Stimulated activated CD8-positive, alpha-beta memory T cell treated with anti-CD3 and anti-CD28 coated beads, Interleukin-15, amount 100 ng/mL, for 4 hours (primary cell): ENCODE data around the gene CALML3.
"Not testable (repeated sequence)": the region's sequence is repeated elsewhere in the genome, so short reads cannot be mapped to it uniquely, and the experiment has no call there.

Experiments
- DNase-seq, 2 donors: peaks; one replicate each; pipeline ENCODE4 v3.0.0-alpha.2; 2020; ENCODE audit warnings: low read depth in 2 of 2

Gene CALML3

DNA sequence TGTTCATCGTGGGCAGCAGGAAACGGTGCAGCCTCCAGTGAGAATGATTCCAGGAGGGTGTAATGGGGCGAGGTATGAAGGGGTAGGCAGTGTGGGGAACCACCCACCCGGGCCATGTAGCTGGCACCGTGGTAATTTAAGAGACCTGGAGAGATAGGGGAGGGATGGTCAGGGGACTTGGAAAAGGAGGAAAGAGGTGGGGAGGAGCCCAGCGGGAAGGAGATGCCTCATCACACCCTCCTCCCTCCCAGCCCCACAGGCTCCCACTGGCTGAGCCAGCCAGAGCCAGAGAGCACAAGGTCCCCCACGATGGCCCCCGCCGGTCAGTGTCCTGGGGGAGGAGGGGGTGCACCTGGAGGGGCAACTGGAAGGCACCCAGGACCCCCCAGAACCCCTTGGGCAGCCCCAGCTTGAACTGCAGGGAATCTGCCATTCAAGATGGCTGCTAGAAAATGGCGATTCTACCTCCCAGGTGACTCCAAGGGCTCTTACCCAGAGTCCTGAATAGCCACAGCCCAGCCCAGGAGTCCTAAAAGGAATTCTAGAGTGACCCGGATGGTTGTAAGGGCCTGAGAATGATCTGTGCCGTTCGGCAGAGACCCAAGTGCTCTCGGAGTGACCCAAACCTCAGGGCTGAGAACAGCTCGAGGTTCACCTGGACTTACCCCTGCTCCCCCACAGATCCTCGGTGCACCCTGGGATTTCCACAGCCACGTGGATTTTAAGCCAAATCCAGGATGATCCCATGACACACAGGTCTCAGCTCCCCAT lies 28.8 kb downstream of the CALML3 start:
- DNase-seq: no peak

DNA sequence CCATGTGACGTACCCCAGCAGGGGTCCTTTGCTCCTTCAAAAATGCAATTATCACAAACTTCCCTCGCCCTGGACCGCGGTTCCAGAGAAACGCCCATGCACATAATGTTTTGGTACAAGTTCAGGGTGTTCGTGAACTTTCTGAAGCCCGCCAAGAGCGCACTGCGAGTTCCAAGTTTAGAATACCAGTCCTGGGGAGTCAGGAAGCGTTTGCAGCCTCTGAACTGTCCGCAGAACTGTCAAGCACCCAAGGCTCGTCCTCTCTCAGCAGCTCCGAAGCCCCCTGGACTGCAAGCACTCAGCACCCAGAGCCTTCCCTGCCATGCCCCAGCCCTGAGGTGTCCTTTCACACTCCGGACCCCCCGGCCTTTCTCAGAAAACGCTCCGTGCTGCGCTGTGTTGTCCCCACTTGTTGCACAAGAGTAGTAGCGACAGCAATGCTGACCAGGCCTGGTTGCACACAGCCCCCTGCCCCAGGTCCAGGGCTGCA lies 30.3 kb downstream of the CALML3 start:
- DNase-seq: no peak

DNA sequence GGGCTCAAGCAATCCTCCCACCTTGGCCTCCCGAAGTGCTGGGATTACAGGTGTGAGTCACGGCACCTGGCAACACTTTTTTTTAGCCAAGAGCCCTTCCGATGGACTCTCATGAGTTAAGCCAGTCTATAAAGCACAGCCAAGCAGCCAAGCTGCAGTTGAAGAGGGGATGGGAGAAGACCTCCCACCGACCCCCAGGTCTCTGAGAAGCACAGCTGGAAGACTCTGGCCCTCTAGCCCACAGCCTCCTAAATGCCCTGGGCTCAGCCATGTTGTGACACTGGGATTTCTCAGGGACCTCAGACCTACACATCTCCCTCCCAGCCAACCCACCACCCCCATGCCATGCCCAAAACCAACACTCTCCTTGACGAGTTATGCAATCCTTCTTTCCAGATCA lies 31.1 kb downstream of the CALML3 start:
- DNase-seq: no peak

DNA sequence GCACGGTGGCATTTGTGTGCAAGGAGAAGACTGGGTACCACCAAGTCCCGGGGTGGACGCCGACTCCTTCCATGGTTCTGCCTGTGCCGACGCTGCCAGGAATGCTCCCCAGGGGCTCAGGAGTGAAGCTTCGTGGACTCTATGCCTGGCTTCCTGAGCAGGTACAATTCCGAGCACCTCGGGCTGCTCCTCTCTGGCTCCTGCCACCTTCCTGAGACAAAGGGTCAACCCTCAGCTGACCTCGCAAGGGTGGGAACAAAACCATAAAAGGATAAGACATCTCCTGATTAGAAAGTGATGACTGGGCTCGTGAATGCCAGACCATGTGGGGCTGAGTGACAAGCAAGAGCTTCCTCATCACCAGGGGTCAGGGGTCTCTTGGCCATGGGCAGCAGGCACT lies 31.8 kb downstream of the CALML3 start:
- no peak for DNase-seq

DNA sequence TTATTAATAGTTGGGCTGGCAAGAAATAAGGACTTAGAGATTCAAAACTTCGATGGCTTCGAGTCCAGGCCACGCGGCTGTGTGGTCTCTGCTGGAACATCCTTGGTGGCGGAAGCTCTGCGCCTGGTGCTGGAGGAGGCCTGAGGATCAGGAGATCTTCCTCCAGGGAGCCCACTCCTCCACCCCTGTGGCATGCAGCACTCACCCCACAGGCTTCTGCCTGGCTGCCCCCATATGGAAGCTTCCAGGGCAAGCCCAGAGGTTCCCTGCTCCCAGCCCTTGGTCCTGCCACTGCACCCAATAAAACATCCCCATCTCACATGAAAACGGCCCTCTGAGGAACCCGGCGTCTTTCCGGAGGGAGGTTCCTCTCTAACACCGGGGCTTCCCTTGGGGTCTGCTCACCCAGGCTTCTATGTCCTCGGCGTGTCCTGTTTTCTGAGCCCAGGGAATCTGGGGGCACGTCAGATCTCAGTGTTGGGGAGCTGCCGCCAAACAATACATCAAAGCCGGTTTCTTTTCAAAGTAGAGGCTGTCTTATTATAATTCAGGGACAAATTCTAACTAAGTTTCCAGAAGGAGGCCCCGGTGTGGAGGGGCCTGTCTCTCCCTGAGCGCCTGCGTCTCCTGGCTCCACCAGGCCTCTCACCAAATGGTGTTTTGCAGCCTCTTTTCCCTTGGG lies 32.4 kb downstream of the CALML3 start:
- no peak for DNase-seq

DNA sequence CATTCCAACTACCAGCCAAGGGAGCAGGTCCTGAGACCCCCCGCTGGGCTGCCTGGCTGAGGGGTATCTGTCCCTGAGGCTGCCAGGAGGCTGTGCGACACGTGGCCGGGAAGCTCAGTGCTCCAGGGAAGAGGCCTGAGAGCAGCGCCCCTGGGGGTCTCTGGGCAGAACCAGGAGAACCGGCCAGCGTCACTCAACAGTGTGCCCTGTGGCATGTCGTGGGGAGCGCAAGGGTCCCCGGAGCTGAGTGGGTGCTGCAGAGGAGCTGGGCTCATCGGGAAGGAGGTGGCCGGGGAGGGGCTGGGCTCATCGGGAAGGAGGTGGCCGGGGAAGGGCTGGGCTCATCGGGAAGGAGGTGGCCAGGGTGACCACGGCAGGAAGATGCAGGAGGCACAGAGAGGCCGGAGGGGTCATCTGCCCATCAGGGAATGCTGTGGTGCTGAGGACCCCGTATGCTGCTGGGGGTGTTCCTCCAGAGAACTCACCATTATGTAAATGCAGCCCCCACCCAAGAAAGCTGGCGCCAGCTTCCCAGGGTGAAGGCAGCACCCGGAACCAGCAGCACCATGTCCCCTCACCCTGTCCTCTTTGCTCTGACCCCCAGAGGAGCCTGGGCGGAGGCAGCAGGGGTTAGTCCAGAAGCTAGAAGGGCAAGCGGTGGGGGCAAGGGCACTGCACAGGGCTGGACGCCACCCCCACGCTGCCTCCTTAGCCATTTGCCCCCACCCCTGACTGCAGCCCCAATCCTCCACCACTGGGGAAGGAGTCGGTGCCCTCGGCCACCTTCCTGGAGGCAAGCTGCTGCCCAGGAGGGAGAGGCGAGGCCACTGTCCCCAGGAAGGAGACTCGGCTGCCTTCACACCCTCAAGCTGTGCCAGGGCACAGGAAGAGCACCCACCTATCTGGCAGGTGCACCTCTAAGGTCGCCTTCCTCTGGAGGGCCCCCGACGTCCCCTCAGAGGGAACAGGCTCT lies 33.3 kb downstream of the CALML3 start:
- no peak for DNase-seq

DNA sequence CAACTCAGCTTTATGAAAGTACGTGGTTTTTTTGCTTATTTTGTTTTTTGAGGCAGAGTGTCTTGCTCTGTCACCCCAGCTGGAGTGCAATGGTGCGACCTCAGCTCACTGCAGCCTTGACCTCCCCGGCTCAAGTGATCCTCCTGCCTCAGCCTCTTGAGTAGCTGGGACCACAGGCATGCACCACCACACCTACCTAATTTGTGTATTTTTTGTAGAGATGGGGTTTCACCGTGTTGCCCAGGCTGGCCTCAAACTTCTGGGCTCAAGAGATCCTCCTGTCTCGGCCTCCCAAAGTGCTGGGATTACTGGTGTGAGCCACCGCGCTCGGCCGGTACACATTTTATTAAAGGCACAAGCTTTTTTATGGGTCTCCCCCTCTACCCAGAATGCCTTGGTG lies 34.3 kb downstream of the CALML3 start:
- DNase-seq: not testable (repeated sequence)

DNA sequence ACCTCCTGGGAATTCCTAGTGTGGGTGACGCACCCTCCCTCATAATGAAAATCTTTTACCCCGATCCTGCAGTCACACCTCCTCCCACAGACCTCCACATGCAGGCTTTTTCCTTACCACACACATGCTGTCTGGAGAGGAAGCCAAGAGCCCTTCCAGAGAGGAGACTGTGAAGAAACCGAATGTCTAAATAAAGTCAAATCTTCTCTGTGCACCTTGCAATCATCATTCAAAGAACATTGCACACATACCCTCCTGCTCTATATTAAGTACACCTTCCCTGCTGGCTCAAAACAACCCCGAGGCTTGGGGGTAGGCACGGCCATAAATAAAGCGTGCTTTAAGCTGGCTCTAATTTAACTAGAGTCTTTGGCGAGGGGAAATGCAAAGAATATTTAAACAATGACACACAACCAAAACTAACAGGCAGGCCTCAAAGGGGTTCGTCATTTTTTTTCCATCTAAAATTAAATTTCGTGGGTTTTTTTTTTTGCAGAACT lies 34.9 kb downstream of the CALML3 start:
- DNase-seq: no peak

DNA sequence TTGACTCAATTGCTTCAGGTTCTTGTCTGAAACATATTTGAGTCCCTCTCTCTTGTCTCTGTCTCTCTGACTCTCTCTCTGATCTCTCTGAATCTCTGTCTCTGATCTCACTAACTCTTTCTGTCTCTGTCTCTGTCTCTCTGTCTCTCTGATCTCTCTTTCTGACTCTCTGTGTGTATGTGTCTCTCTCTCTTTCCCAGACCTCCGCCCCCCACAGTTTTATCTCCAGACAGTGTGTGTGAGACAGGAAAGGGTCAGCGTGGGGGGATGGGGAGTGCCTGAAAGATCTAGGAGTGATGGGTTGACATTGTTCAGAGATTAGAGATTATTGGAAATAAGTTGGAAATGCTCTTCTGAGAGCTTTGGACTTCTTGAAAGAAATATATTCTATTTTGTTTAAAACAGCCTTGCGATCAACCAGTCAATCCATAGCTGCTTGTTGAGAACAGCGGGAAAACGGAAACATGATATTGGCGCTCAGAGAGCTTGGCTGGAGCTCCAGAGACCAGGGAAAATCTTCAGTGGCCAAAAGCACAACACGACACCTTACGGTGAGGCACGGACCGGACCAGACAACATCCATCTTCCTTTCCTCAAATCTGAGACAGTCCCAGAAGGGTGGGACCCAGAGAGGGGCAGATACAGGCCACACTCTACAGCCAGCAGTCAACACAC lies 35.5 kb downstream of the CALML3 start:
- no peak for DNase-seq

DNA sequence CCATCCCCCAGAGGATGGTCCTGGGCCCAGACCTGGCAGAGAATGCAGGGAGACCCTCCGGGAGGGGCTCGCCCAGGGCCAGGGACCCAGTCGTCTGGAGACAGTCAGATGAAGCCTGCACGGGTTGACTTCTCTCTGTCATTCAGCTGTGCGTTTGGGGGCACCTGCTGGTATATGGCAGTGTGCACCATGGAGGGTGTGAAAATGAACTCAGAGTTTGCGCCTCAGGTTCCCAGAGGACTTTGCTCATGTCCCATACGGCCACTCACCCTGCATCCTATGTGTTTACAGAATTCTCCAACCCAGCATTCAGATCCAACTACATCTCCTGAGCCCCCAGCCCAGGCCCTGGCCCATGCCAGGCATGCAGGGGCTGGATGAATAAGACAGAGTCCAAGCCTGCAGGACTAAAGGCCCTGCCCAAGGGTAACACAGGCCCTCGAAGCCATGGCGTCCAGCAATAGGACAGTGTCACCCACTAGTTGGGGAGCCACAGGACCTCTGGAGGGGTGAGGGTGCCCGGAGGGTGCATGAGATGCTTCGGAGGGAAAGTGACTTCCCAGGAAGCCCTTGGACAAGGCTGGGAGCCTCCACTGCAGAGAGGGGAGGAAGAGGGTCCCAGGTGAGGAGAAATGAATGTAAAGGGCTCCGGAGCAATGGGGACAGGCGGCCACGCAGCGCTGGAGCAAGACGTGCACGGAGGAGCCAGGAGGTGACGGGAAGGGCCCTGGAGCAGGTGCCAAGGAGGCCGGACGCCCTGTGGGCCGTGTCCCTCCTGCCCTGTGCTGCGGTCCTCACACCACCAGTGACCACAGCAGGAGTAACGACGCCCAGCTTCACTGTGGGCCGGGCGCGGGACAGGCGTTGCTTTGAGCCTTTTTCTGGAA lies 36.3 kb downstream of the CALML3 start:
- no peak for DNase-seq

DNA sequence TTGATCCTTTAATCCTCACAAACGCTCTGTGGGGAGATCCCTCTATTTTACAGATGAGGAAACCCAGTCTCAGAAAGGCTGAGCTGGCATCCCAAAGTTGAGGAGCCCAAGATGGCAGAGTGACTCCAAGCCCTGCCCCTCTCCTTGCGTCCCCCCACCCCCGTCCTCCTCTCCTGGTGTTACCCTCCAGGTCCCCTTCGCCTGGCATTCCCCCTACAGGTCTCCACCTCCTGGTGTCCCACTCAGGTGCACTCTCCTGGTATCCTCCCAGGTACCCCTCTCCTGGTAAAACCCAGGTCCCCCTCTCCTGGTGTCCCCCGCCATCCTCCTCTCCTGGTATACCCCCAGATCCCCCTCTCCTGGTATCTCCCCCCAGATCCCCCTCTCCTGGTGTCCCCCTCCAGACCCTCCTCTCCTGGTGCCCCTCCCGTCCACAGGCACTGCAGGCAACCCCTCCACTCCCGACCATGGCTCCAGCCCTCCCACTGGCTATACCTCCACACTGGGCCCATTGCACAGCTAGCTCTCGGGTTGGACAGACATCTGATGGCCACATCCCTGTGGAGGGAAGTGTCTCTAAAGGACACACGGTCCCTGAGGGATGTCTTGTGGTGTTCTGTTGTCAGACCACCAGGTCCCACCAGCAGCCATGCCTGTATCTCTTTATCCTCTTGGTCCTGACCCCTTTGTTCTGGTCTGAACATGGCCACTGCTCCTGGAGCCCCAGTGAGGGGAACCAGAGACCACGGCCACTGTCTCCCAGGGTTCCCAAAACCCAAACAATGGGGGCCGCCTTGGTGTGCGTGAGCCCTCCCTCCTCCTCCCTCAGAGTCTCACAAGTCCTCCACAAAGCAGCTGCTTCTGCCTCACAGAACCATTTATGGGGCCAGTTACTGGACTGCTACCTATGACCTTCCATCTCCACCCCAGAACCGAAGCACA lies 37.2 kb downstream of the CALML3 start:
- DNase-seq: no peak

DNA sequence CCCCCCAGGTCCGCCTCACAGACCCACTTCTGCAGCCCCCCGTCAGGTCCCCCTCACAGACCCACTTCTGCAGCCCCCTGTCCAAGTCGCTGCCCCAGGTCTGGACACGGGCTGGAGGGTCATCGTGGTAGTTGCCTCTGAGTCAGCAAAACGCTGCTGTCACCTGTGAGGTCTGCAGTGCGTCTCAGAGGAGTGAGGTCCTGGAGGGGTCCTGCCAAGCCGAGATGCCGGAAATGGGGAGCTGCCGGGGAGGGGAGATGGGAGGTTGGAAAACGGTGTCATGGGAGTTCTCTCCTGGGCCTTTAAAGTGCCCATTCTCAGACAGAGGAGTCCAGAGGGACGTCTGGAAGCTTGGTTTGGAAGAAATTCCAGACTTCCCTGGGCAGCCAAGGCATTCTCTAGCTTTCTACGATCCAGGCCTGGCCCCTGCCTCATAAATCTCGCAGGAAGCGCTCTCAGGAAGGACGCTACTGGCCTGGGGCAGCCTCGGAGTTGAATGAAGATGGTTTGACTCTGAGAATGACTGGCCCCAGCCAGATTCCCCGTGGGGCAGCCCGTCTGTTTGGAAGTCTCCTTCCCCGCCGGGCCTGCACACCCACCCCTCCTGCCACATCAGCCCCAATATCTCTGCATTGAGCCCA lies 38.7 kb downstream of the CALML3 start:
- no peak for DNase-seq

DNA sequence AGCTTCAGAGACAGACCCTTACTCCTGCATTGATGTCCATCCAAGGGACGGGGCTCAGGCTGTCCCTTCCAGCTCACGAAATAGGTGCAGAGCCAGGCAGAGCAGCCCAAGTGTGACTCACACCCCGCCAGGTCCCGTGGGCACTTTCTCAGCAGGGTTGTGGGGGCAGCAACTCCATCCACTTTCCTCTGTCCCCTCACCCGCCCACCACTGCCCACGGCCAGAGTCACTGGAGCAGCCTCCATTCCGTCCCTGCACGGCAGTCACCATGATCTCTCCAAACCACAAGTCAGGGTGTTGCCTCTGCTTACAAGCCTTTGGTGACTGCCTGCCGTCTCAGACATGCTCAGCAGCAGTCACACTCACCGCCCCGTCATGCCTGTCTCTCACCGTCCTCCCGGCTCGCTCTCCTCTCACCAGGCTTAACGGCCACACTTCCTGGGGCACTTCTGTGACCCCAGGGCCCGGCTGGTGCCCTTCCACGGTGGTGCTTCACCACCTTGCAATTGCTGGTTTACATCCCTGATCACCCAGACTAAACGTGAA lies 39.3 kb downstream of the CALML3 start:
- no peak for DNase-seq

DNA sequence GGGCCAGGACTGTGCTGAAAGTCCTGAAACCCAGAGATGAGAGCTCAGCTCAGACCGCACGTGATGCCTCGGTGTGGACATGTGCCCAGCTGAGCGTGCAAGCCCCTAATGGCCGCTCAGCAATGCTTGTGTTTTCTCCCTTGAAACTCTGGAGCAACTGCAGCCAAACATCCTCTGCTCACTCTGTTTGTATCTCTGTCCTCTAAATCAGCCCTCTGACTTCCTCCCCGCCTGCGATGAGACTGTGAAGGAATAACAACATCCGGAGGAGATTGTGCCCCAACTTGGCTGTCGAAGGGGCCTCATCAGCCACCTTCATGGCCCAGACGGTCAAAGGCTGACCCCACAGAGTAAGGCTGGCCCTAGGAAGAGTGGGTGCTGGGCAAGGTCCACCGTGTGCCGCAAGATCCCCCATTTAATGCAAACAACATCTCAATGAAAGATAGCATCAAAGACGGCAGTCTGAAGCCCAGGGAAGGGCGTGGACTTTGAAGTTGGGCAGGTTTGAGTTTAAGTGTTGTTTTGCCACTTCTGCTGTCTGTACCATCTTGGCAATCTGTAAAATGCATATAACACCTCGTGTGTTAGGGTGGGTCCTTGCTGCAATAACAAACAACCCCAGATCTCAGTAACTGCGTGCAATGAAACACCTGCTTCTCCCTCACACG lies 39.9 kb downstream of the CALML3 start:
- no peak for DNase-seq

DNA sequence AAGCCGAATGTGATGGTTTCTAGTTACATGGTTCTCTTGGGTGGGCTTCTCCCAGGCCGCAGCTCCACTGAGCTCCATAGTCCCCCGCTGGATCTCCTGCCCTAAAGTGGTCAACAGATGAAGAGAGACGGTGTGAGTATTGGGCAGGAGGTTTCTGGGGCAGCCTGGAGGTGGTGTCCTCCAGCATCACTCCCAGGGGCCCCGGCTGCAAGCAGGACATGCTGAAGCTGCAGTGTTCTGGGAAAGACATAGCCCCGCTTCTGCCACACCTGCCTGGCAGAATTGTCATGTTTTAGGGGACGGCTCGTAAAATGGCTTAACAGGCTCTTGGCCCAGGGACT lies 40.4 kb downstream of the CALML3 start:
- no peak for DNase-seq

DNA sequence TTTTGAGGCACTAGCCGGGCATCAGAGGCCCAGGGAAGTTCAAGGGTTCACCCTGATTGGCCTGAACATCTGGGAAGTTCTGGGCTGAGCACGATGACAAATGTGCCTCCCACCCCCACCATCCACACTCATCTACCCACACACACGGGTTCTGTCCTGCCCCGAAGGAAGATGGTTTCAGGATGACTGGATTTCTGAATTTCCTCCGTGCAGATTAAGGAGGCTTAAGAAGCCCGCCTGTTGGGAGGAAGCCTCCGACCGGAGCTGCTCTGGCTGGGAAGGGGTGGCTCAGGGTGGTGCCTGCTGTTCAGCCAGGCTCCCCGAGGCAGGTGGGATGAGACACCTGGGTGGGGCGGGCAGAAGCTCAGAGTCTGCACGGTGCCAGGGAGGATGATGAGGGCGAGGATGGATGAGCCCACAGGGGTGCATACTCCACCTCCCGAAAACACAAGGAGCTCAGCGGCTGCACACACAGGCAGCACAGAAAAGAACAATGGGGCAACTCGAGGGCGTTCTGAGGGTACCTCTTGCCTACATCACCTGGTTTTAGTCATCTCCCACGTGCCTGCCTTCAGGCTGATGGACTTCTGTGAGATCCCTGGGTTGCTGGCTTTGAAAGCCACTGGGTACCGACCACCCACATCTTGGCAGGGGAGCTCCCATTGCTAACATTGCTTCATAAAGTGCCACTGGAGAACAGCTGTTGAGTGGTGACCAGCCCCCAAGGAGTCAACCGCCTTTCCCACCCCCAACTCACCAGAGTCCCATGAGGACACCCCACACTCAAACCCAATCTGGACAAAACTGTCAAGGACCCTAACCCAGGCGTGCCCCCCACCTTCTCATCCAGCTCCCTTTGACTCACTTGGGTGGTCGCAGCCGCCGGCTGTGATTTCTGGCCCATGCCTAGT lies 41.2 kb downstream of the CALML3 start:
- no peak for DNase-seq

DNA sequence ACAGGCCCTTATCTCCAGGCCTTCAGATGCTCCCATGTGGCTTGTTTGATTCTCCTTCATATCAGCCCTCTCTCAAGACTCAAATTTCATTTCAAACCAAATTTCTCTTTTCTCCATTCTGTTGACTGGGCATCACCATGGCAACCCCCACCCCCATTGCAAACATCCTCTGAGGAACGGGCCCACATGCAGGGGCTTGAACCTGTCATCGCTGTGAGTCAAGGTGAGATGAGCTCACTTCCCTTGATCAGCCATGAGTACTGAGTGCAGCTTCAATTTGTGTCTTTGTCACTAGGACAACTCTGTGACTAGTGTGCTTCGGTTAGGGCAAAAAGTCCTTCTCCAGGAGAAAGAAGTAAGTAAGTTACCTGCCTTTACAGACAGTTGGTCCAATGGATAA lies 41.9 kb downstream of the CALML3 start:
- DNase-seq: no peak
